Cardiac septum (tissue), 1 donor: ENCODE results near the gene RHBDL1. TPM values are rescaled to one million over a fixed set of nuclear protein-coding genes. Genes with fewer than 3 reads are reported as not detected.
A peak's percentile ranks its signal among the peaks of the same experiment; 100 is the strongest.

Experiments
- DNase-seq: peaks from one replicate; pipeline ENCODE4 v3.0.0-alpha.2; 2020; ENCODE audit warnings: low spot score
- intact Hi-C: fragments of 100-400 bp; cut with DNase I; formaldehyde crosslinking; loops from one replicate; pipeline ENCODE4 v1.14.0; 2022
- total RNA-seq: library from RNA; stranded (reverse); fragmentation: NEBNext Ultra II Directional; extraction: Animal tissue kit (Norgen Biotek cat#: 25700); gene quantifications from one replicate; pipeline ENCODE4 v1.2.1, GENCODE V29; 2021
- donor health status: DM: no; HTN: no; CAD: no.

Gene RHBDL1
- total RNA-seq, 1 donor from 2014 or later, result 1.8 TPM

- intact Hi-C loops, result no loop called here
- no peak for DNase-seq
These were observed 39.8 kb upstream of the RHBDL1 start for GRCh38 chr16:635573-636205.

DNA sequence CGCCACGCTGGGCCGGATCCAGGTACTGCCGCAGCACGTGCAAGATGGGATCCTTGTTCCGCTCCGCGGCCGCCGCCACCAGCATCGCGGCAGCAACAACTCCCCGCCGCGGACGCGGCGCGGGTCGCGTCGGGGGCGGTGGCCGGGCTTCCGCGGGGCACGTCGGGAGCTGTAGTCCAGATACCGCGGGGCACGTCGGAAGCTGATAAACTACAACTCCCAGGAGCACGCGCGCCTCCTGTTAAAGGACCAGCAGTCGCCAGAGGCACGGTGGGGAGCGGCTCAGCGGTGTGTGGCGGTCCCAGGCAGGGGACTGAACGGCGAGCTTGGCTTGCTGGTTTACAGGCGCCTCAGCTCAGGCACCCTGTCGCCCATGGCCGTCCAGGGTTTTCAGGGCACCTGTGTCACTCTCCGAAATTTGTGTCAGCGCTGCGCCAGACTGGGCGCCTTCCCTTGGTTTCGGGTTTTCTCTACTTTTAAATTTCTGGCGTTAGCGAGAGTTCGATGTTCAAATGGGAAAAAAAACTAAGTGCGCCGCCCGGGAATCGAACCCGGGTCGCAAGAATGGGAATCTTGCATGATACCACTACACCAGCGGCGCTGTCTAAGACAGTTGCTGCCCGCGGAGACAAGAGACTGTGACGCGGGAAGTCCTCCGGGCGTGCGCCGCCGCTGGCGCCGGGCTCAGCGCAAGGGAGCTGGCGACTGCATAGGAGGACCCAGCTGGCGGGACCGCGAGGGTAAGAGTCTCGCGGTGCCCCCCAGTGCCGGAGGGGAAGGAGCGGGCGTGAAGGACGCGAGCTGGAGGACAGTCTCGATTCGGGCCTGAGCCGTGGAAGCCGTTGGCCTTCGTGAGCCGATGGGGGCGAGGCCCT is 39.0 kb upstream of the RHBDL1 start, which contains the start of gene METTL26:
TSS of gene METTL26 (minus strand) at position 100 of the 875 bp plus-strand sequence. CDS start at position 85, 15 bp downstream.
- peak; percentile 97 for DNase-seq
- intact Hi-C loops, result no loop called here

- DNase-seq, result peak; percentile 96
- intact Hi-C loops, result no loop called here
These were observed 38.1 kb upstream of the RHBDL1 start for GRCh38 chr16:637081-638018.

- DNase-seq, result no peak
- intact Hi-C loops, result no loop called here
These were observed 37.4 kb upstream of the RHBDL1 start for GRCh38 chr16:638034-638543.

DNA sequence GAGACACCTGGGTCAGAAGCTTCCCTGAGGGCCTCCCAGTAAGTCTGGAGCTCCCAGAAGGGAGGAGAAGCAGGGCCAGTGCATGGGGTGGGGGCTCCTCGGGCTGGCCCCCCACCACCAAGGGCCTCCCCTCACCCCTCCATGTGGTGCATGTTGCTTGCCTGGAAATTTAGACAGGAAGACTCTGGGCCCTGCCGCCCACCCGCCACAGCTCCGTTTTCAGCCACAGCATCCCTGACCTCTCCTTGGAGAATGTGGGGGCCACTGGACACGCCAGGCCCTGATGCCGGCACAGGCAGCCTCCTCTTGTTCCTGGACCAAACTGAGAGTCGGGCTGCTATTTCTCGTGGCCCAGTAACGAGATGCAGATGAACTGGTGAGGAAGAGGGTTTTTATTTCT is 36.6 kb upstream of the RHBDL1 start:
- DNase-seq, result no peak
- intact Hi-C loops, result no loop called here

- intact Hi-C loops, result loop anchor here (2.0 to 5.0 kb wide), 2 partner anchors 20 to 53 kb away; no protein-coding TSS in a partner anchor
- no peak for DNase-seq
These were observed 34.9 kb upstream of the RHBDL1 start for GRCh38 chr16:640614-641013.

DNA sequence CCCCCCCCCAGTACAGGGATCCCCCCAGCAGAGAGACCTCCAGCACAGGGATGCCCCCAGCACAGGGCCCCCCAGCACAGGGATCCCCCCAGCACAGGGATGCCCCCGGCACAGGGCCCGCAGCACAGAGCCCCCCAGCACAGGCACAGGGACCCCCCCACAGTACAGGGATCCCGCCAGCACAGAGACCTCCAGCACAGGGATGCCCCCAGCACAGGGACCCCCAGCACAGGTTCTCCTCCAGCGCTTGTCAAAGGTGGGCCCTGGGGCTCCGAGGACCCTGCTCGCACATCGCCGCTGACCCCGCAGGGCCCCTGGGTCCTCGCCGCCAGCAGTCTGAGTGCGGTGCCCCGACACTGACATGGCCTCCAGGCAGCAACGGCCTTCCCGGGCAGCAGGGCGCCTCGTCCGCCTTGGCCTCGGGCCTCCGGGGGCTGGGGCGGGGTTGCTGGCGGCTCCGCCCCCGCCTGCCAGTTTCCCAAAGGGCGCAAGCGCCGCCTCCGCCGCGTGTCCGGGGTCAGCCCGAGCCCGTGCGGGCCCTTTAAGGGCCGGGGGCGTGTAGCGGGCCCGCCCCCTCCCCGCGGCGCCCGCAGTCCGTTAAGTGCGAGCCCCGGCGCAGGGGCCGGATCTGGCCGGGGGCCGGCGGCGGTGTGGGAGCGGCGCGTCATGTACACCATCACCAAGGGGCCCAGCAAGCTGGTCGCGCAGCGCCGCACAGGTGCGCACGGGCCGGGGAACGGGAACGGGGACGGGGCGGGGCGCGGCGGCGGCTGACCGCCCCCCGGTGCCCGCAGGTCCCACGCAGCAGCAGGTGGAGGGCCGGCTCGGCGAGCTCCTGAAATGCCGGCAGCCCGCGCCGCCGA is 33.9 kb upstream of the RHBDL1 start, which contains the start of gene MCRIP2:
TSS of gene MCRIP2 (plus strand) at position 503 of the 863 bp plus-strand sequence. CDS start at position 667, 164 bp downstream.
- intact Hi-C loops, result loop anchor here (2.0 to 5.0 kb wide), 2 partner anchors 19 to 54 kb away; no protein-coding TSS in a partner anchor
- DNase-seq, result peak; percentile 93

DNA sequence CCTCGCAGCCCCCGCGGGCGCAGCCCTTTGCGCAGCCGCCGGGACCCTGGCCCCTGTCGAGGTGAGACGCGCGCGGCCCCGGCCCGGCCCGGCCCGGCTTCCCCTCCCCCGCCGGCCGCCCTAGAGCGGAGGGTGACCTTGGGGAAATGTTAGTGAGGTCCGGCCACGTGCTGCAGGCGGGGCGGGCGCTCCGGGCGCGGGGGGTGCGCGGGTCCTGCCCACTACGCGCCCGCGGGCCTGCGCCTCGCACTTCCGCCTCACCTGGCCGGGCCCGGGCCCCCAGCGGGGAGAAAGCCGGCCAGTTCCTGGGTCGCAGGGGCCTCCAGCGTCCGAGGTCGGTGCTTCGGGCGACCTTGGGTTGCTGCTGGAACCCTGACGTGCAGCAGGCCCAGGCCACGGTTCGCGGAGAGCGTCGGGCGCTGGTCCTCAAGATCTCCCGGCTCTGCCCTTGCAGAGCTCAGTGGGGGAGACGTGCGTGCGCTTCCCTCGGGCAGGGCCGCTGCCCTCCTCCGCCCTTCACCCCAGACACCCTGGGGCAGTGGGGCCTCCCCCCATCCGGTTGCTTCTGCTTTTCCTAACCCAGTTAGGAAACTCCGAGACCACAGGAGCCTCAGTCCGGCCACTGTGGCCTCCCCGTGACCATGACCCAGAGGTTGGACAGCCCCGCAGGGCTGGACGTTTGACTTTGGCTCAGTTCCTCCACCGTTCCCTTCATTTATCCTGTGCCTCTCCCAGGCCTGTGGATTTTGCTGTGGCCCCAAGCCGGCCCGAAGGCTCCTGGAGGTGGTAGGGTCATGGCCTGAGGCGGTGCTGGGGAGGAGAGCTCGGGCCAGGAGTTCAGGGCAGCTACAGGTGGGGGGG is 33.1 kb upstream of the RHBDL1 start:
- no peak for DNase-seq
- intact Hi-C loops, result loop anchor here (5.0 kb wide), 1 partner anchor 55 kb away; no protein-coding TSS in a partner anchor

GRCh38 chr16:643050-643368 is 32.5 kb upstream of the RHBDL1 start:
- no peak for DNase-seq
- intact Hi-C loops, result loop anchor here (5.0 kb wide), 1 partner anchor 56 kb away; no protein-coding TSS in a partner anchor

- DNase-seq, result no peak
- intact Hi-C loops, result loop anchor here (5.0 kb wide), 1 partner anchor 57 kb away; no protein-coding TSS in a partner anchor
These were observed 30.9 kb upstream of the RHBDL1 start for GRCh38 chr16:644556-644955.

DNA sequence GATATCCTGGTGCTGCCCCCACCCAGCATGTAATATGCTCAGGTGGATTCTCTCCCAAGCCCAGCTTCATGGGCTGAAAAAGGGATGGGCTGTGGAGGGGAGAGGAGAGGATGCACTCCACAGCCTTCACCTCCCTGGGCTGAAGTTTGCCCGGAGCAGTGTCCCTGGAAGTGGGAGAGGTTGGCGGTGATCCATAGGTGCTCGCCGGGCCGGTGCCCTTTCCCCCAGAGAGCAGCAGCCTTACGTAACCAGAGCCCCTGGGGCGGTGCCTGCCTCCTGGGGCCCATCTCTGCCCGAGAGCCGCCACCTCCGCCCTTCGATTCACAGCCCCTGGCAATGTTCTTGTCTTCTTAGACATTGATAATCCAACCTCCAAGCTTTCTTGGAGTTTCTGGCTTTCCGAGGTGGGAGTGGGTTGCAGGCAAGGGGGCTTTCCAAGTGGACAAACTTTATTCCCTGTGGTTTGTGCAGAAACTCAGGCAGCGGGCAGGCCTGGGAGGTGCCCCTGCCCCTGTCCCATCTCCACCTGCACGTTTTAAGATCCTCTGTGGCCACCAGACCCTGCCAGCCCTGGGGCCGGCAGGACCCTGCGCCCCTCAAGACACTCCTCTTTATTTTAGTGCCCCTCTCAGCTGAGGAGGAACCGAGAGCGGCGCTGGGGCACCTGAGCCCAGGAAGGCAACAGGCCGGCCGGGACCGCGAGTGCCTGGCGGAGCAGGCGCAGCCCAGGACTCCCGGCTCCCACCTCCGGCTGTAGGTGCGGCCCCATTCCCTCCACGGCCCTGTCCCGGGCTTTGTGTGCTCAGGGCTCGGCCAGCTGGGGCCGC is 29.4 kb upstream of the RHBDL1 start:
- DNase-seq, result no peak
- intact Hi-C loops, result no loop called here

GRCh38 chr16:646679-647172 is 28.7 kb upstream of the RHBDL1 start:
- DNase-seq, result no peak
- intact Hi-C loops, result no loop called here

DNA sequence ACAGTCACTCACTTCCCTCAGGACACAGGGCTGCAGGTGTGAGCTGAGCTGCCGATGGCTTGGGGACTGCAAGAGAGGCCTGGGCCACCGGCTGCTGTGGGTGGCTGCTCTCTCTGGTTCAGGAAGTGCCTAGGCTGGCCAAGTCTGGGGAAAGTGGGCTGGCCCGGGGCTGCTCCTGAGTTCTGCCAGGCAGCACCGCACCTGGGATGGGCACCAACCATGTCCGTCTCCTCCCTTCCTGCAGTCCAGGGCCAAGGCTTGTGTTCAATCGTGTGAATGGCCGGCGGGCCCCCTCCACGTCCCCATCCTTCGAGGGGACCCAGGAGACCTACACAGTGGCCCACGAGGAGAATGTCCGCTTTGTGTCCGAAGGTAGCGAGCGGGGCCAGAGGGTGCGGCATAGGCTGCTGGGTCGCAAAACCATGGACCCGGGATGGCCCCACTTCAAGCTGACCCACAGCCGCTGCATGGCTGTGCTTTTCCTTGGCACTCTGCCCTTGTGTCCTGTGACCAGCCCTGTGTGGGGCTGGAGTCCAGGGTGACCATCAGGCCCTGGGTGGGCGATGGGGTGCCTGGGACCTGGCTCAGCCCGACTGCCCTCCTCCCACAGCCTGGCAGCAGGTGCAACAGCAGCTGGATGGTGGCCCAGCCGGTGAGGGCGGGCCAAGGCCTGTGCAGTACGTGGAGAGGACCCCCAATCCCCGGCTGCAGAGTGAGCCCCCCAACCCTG is 28.1 kb upstream of the RHBDL1 start:
- intact Hi-C loops, result no loop called here
- DNase-seq, result no peak

DNA sequence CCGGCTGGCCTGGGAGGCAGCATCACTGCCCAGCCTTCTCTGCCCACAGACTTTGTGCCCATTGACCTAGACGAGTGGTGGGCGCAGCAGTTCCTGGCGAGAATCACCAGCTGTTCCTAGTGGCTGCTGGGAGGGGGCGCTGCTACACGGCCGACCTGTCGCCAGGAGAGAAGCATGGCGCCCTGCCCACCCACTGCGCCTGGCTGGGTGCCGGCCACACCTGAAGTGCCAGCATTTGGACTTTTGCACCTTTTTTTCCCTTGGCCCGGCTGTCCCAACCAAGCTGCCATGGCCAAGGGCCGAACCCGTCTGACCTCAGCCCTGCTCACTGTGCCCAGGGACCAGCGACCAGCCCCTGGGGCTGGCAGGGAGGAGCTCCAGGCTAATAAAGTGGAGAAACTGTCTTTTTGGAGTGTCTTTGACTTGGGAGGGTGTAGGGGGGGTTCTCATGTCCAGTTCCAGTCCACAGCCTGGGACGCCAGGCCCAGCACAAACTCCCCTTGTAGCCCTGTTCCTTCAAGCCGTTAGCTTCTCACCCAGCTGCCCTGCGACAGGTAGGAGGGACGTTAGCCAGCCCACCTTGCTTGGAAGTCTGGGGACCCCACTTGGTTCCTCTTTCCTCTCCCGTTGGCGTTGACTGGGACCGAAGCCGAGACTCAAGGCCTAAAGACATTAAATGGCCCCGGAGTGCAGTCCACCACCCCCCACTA is 27.2 kb upstream of the RHBDL1 start:
- DNase-seq, result no peak
- intact Hi-C loops, result no loop called here
